ENCODE results near the gene ISG20.

GRCh38 chr15:88603885-88604284 is 34.9 kb upstream of the ISG20 start:
- TF ChIP-seq CTCF (IDR thresholded peaks at IDR 0.05; ENCODE audit: insufficient read depth, low read depth, low read length) = no peak
- no peak for TF ChIP-seq EZH2 (IDR thresholded peaks at IDR 0.05; ENCODE audit: insufficient read depth, low read length)
